CD4-positive, alpha-beta T cell treated with Interferon alpha-2 for 1 hour (primary cell): ENCODE results near the gene SCG3.

ENCODE experiments used
- DNase-seq, 2 donors: peaks; one replicate each; pipeline ENCODE4 v3.0.0-alpha.2; 2020 to 2022

The SCG3 gene

DNA sequence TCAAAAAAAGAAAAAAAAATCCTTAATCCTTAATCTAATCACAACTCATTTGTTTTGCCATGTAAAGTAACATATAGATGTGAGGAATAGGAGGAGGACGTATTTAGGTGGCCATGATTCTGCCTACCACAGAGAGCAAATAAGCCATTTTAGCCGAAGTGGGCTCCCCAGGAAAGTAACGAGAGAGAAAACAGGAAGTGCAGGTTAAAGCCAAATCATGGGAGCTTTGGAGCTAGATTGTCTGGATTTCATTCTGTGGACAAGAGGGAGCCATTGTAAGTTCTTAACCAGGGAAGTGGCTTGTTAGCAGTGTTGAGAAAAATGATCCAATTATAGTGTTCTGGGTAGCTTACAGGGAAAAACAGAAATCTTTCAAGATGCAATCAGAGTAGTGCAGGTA lies 79.5 kb downstream of the SCG3 start:
- DNase-seq = no peak

GRCh38 chr15:51765751-51766150 lies 84.4 kb downstream of the SCG3 start:
- no peak for DNase-seq

GRCh38 chr15:51766341-51766740 lies 85.0 kb downstream of the SCG3 start:
- DNase-seq = no peak

- DNase-seq = peak; percentile 8 to 11
These were observed 86.7 kb downstream of the SCG3 start for GRCh38 chr15:51768018-51768417.
